ENCODE measurements around the gene EVA1A.

EVA1A gene

DNA sequence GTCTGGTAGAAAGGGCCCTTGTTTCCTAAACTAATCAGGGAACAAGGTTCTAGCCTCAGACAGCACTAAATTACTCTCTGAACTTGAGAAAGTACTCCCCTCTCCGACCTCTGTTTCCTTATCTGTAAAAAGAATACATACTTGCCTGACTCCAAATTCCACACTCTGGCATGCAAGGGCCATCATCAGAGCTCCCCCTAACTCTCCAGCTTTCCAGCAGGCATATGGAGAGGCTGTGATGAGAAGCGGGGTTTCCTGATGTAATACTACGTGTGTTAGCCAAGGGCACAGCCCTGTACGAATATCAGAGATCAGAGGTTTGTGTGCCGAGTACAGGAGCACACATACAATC, 1.8 kb upstream of the EVA1A start:
- no peak for DNase-seq (ENCODE audit: low read depth)

DNA sequence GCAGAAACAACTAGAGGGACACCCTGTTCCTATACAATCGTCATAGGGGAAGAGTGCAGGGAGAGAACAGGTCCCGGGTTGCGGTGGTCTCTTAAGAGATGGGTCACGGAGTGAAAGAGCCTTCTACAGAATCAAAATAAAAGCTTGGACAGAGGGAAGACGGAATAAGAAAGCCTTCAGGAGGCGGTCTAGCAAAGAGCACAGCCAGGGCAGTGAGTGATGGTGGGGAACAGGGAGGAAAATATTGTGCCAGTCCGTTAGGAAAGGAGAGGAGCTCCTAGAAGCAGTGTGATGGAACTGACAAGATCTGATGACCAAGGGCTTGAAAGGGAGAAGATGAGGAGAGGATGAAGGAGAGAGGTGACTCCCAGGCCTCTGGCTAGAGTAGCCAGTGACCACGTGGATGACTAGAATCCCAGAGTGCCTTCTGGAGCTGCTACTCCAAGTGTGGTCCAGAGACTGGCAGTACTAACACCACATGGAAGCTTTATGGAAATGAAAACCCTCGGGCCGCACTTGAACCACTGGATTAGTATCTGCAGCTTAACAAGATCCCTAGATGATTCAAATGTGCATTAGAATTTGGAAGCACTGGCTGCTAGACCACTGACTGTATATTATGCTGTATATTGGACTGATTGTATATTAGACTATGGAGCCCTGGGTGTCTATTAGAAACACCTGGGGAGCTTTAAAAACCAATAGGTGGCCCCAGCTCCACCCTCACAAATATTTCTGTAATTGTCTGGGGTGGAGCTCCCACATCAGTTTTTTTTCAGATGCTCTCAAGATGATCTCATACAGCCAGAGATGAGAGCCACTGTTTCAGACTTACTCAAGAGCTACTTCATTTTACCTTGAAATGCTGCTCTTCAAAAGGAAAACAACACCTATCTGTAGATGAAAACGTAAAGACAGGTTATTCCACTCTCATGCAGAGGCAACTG, 1.1 kb upstream of the EVA1A start:
- no peak for DNase-seq (ENCODE audit: low read depth)

- no peak for DNase-seq (ENCODE audit: low read depth)
Observed at GRCh38 chr2:75560022-75560767, 544 bp downstream of the EVA1A start.

DNA sequence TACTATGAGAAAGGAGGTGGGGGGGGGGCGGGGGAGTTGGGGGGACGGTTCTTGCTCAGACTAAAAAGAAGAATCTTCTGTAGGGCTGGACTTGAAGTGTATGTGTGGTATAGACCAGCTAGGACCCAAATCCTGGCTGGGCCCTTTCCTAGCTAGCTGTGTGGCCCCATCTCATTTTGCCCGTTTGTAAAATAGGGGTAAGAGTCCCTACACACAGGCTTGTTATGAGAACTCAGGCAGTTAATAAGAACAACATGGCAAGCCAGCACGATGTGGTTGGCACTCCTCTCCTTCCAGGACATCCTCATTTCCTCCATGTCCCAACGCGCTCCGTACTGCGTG, 1.1 kb downstream of the EVA1A start:
- no peak for DNase-seq (ENCODE audit: low read depth)

DNA sequence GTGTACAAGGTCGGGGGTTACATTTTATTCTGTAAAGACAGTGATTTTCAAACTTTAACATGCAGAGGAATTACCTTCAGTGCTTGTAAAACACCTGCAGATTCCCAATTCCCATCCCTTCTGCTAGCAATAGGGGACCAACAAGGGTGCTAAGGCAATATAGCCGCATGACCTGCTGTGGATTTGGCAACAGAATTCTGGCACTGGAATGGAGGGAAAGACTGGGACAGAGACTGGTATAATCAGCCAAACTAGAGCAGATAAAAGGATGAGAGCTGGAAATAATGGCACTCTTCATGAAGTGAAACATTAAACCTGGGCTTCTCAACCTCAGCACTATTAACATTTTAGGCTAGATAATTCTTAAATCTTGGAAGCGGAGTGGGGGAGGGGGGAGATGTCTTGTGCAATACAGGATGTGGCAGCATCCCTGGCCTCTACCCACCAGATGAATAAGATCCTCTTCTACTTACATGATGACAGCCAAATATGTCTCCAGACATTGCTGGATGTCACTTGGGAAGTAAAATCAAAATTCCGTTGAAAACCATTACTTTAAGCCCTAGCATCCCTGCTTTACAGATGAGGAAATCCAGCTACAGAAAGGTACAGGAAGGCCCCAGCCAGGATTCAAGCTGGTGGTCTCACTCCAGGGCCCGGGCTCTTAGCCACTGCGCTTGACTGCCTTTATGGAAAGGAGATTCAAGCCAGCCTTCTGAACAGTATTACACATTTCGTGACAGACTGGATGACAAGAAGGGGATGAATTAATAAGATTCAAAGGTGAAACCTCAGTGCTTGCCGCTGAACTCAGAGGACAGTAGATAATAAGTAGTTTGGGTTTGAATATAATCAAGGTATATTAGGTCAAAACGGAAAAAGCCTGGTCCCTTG, 1.7 kb downstream of the EVA1A start:
- no peak for DNase-seq (ENCODE audit: low read depth)

GRCh38 chr2:75558136-75558535, 2.6 kb downstream of the EVA1A start:
- DNase-seq (ENCODE audit: low read depth): no peak

DNA sequence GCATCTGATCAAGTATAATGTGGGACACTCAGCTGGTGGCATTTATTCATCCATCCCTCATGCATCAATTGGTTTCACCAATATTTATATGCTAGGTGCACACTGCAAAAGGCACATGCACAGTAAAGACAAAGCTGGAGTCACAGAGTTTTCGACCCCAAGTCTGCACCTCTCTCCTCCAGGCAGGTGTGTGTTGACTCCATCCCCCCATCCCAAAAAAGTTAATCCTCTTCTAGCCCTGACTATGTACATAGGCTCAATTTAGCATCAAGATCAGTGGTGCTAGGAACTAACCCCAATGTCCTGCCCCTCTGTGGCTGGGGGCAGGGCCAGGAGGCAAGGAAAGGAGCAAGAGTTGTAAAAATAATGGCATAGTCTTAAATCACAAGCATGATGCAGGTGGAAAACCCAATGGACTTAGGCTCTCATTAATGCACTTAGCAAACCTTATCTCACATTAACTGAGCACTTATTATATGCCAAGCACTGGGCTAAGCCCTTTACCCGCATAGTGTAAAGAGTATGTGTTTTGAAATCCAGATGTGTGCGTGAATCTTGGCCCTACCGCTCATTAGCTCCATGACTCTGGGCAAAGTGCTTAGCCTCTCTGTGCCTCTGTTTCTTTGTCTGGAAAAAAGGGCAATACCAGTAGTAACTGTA, 3.1 kb downstream of the EVA1A start:
- no peak for DNase-seq (ENCODE audit: low read depth)

DNA sequence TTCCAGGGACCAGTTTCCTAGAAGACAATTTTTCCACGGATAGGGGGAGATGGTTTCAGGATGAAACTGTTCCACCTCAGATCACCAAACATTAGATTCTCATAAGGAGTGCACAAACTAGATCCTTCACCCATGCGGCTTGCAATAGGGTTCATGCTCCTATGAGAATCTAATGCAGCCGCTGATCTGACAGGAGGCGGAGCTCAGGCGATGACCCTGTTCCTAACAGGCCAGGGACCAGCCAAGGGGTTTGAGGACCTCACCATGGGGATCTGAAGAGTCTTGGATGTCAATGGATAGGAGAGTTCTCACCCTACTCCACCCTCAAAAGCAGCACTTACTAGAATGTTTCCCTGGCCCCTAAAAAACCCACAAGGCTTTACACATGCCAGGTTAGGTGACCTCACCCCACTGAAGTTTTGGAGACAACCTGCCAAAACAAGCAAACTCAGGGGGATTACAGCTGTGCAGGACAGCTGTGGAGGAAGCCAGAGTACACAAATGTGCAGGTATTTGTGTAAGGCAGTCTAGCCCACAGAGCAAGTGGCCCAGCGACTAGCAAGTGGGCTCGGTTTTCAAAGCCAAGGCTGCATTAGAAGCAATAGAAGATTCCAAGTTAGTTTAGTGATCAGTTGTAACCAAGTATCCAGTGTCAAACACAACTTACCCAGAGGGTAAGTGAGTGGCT, 3.9 kb downstream of the EVA1A start:
- no peak for DNase-seq (ENCODE audit: low read depth)

DNA sequence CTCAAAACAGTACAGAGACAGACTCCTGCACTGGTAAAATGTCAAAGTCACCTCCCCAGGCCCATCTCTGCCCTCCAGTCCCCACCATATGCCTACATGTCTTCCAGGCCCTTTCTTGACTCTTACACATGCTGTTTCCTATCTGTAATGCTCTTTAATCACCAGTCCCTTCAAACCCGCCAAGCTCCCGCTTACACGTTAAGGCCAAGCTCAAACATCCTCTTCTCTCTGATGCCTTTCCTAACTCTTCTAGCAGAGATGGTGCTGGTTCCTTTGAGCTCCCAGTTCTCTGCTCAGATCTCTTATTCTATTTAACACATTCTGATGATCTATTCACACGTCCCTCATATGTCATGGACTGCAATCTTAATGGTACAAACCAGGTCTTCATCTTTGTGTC, 5.0 kb downstream of the EVA1A start:
- no peak for DNase-seq (ENCODE audit: low read depth)

DNA sequence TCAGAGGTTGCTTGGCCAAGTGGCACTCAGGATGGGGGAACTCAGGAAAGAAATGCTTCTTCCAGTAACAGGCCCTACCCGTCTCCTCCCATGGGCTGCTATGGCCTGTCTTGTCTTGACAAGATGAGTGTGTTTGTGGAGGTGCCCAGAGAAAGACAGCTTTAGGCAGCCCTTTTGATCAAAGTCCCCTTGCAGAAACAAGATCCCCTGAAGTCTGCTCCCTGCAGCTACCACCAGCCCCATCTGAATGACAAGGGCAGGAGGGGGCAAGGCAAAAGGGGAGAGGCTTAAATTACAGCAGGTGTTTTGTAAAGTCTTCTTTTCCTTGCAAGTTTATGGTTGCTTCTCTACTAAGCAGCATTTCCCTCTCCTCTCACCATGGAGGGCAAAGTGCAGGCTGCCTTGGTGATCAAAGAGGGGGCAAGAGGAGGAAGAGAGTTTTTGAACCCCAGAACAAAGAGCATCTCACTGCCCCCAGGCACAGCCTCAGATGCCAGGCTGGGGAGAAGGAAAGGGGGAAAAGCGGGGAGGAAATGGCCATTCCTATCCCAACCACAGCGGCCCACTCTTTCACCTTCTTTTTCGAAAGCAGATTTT, 6.7 kb downstream of the EVA1A start:
- no peak for DNase-seq (ENCODE audit: low read depth)

GRCh38 chr2:75552222-75552621, 8.5 kb downstream of the EVA1A start:
- no peak for DNase-seq (ENCODE audit: low read depth)

GRCh38 chr2:75551434-75551833, 9.3 kb downstream of the EVA1A start:
- no peak for DNase-seq (ENCODE audit: low read depth)

GRCh38 chr2:75549401-75550253, 11.1 kb downstream of the EVA1A start:
- no peak for DNase-seq (ENCODE audit: low read depth)

GRCh38 chr2:75548036-75548573, 12.6 kb downstream of the EVA1A start:
- no peak for DNase-seq (ENCODE audit: low read depth)

DNA sequence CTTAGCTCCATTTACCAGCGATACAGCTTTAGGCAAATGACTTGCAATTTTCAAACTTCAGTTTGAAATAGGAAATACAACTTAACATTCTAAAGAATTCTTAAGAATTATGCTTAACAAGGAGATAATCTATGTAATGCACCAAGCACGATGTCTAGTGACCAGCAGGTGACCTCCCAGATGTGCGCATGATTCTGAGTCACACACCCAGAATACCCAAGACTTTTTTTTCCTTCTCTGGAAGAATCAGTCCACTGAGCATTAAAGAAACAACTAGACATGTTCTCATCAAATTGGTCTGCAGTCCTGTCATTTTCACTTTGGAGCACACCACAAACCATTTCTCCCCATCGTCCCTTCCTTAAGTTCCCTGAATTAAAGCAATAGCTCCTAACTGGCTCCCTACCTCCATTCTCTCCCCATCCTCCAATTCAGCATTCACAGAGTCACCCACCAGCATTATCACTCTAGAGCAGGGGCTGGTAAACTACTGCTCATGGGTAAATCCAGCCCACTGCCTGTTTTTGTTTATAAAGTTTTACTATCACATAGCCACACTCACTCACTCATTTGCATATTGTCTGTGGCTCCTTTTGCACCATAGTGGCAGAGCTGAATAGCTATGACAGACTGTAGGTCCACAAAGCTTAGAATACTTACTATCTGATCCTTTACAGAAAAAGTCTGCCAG, 13.2 kb downstream of the EVA1A start:
- DNase-seq (ENCODE audit: low read depth): no peak

DNA sequence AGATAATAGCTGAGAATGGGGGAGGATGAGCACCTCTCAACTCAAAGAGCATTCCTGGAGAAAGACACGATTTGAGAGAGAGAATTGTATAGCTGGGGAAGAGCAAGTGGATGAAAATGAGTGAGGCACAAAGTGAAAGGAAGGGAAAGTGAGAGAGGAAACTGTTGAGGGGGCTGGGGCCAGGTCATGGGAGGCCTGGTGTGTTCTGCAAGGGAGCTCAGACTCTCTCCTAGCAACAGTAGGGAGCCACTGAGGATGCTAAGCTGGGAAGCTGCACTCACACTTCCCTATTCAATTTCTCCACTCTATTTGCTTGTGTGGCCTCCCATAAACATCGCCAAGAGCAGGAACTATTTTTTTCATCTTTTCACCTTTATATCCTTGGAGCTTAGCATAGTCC, 14.8 kb downstream of the EVA1A start:
- no peak for DNase-seq (ENCODE audit: low read depth)

GRCh38 chr2:75545387-75545786, 15.4 kb downstream of the EVA1A start:
- no peak for DNase-seq (ENCODE audit: low read depth)

DNA sequence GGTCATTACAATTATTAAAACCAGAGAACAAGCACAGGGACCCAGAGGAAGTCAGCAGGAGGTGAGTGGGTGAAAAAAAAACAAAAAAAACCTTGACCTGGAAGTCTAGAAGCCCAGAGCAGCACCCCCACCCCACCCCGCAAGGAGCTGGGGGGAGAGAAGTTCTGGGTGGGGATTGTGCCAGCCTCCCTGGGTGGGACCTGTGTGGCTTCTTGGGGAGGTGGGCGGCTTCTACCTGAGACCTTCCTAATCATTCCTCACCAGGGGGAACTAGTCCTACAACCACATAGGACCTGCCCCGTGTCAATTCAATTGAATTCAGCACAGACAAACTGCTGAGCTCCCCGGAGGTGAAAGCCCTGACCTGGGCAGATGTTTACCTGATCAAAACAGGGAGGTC, 17.3 kb downstream of the EVA1A start:
- DNase-seq (ENCODE audit: low read depth): no peak

GRCh38 chr2:75541430-75541829, 19.3 kb downstream of the EVA1A start:
- no peak for DNase-seq (ENCODE audit: low read depth)
